WI38 (cell line): ENCODE results near the gene HLA-F.

Source experiments
- H3K4me3 ChIP-seq: 2 replicates; pipeline ENCODE4 v1.5.1; 2011; ENCODE audit warnings: low read depth, mild to moderate bottlenecking, control low read depth, low read length
- TF ChIP-seq, protein P1 (sequence below): IDR thresholded peaks from 2 replicates; pipeline ENCODE4 v1.5.1; 2012; ENCODE audit warnings: low read depth, mild to moderate bottlenecking, control low read depth, low read length

HLA-F gene

DNA sequence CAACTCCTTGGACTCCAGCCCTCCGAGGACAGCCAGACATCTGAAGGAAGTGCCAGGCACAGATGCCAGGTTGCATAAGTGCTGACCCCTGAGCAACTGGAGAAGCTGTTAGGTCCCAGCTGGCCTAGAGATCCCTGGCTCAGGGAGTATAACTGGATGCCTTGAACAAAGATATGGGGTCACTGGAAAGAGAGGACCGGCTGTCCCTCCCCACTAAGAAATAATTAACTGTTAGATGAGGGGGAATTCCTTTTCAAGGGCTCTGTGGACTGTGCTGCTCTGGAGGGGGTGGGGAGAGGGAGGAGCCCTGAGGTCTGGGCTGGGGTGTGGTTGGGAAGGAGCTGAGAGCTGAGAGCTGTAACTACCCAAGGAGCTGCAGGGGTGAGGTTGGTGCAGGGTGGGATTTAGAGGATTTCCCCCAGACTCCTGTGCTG, 39.6 kb downstream of the HLA-F start:
- no peak overlapping the region for H3K4me3 ChIP-seq

DNA sequence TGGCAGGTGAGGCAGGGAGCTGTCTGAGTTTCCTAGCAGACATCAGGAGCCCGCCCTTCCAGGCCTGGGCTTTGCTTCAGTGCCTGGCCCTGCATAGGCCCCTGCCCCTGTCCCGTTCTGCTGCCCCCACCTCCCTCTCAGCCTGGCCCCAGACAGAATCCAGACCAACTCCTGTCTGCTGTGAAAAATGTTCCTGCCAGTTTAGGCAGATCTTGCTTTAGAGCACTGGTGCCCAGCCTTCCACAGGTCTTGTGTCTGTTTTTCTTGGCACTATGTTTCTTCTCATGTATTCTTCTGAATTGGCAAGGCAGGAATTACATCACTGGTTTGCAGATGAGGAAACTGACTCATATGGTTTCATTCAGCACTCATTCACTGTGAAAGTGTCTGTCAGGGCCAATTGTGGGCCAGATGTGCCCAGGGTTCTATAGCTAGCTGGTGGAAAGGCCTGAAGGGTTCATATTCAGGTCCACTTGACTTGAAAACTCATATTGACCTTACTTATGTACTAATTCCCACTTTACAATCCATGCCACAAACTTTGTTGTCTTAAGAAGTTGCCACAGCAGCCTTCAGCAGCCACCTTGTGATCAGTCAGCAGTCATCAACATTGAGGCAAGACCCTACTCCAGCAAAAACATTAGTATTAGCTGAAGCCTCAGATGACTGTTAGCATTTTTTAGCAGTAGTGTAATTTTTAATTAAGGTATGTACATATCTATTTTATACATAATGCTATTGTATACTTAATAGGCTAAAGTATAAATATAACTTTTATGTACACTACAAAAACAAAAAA, 40.5 kb downstream of the HLA-F start:
- no peak overlapping the region for H3K4me3 ChIP-seq
- TF ChIP-seq, protein P1, sequence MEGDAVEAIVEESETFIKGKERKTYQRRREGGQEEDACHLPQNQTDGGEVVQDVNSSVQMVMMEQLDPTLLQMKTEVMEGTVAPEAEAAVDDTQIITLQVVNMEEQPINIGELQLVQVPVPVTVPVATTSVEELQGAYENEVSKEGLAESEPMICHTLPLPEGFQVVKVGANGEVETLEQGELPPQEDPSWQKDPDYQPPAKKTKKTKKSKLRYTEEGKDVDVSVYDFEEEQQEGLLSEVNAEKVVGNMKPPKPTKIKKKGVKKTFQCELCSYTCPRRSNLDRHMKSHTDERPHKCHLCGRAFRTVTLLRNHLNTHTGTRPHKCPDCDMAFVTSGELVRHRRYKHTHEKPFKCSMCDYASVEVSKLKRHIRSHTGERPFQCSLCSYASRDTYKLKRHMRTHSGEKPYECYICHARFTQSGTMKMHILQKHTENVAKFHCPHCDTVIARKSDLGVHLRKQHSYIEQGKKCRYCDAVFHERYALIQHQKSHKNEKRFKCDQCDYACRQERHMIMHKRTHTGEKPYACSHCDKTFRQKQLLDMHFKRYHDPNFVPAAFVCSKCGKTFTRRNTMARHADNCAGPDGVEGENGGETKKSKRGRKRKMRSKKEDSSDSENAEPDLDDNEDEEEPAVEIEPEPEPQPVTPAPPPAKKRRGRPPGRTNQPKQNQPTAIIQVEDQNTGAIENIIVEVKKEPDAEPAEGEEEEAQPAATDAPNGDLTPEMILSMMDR: no peak

More for the DNA sequence above, 39.6 kb downstream of the HLA-F start:
- TF ChIP-seq, protein P1: no peak

DNA sequence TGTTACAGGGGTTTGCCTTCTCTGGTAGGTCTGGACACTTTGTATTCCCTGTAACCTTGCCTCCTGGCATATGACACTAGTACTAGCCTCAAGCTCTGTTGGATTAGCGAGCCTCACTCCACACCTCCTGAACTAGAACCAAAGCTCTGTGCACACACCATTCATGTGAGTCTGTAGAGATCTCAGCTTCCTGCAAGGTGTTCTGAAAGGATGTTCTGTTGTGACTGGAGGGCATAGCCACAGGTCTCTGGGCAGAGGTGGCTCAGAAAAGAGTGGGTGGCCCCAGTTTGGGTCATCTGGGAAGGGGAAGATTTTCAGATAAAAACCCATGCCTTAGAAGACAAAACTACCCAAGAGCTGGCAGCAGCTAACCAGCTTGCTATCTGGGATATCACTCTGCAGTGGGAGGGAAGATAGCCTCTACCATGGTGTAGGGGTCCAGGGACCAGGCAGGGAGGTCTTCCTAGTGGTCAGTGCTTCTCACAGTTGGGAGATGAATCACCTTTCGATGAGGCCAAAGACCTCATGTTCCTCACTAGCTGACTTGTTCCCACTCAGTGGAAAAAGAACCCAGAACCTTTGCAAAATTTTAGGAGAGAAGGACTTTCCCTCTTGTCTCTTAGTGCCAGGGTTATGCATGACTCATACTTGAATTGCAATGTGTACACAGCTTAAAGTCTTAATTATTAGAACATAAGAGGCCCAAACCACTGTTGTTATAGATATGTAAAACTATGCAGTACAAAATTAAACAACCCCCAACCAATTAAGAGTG, 41.4 kb downstream of the HLA-F start:
- H3K4me3 ChIP-seq: no peak overlapping the region
- TF ChIP-seq, protein P1: no peak

DNA sequence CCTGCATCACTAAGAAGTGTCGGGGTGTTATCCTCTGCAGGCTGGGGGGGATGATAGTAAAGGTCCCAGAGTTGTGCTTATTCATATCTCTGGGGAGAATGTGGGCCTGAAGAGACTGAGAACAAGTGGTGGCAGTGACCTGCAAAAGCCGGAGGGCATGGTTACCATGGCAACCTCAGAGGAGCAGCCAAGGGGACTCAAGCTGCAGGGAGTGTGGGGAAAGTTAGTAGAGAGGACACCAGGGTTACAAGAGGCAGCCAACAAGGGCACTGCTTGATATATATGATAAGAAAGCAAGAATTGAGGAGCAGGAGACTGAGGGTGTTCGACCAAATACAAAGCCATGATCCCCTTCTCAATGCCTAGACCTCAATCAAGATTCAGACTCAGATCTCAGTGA, 46.1 kb downstream of the HLA-F start:
- no peak overlapping the region for H3K4me3 ChIP-seq
- TF ChIP-seq, protein P1: no peak

DNA sequence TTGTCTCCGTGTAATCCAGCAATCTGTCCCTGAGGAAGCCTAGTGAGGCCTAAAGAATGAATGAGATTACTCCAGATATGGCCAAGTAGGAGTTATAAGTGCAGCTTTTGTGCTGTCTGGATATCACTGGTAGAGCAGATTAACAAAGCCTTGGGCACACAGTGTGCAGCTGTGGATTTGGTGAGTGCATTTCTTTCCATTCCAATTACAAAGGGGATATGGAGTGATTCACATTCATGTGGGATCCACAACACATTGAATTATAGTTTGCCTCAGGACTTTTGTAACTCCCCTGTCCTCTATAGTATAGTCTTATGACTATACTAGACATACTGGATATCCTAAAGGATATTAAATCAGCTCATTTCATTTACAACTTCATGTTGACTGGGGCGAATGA, 47.1 kb downstream of the HLA-F start:
- TF ChIP-seq, protein P1: no peak
- no peak overlapping the region for H3K4me3 ChIP-seq

DNA sequence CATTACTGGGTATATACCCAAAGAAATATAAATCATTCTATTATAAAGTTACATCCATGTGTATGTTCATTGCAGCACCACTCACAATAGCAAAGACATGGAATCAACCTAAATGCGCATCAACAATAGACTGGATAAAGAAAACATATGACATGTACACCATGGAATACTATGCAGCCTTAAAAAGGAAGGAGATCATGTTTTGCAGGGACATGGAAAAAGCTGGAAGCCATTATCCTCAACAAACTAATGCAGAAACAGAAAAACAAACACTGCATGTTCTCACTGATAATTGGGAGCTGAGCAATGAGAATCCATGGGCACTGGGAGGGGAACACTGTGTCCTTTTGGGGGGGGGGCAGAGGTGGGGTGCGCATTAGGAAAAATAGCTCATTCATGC, 53.5 kb downstream of the HLA-F start:
- H3K4me3 ChIP-seq: no peak overlapping the region
- TF ChIP-seq, protein P1: no peak
